ENCODE data around the gene MED12L. TPM values are rescaled to one million over a fixed set of nuclear protein-coding genes. Genes with fewer than 3 reads are reported as not detected.

The MED12L gene
- total RNA-seq, 1 donor from 2014 or later, result 1.3 TPM

- DNase-seq (ENCODE audit: low read depth), result no peak
Measured at GRCh38 chr3:151120409-151120808, 34.9 kb downstream of the MED12L start.

DNA sequence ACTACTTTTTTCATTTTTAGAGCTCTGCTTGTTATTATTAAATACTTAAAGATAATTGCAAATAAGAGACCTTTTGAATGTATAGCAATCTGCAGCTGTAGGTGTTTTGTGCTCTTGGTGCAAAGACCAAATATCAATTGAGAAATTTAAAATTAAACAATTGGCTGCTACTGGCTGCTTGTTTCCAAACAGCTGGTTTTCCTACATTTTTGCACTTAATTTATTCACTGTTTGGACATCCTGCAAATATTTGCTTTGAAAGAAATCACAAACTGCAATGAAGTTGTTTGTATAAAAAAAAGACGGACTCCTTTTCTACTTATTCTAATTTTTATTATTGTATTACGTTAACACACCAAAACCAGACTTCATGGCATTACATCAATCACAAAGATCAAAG lies 35.6 kb downstream of the MED12L start:
- Histone ChIP-seq H3K4me3 (ENCODE audit: low read depth, low read length) (no peak overlapping the region), H3K27me3 (ENCODE audit: control insufficient read depth, insufficient read depth, low read length) (no peaks in the 10 kb centered on the region), H3K36me3 (ENCODE audit: control insufficient read depth, insufficient read depth, low read length) (no peaks in the 10 kb centered on the region)
- TF ChIP-seq, protein P1, sequence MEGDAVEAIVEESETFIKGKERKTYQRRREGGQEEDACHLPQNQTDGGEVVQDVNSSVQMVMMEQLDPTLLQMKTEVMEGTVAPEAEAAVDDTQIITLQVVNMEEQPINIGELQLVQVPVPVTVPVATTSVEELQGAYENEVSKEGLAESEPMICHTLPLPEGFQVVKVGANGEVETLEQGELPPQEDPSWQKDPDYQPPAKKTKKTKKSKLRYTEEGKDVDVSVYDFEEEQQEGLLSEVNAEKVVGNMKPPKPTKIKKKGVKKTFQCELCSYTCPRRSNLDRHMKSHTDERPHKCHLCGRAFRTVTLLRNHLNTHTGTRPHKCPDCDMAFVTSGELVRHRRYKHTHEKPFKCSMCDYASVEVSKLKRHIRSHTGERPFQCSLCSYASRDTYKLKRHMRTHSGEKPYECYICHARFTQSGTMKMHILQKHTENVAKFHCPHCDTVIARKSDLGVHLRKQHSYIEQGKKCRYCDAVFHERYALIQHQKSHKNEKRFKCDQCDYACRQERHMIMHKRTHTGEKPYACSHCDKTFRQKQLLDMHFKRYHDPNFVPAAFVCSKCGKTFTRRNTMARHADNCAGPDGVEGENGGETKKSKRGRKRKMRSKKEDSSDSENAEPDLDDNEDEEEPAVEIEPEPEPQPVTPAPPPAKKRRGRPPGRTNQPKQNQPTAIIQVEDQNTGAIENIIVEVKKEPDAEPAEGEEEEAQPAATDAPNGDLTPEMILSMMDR (IDR thresholded peaks at IDR 0.05; ENCODE audit: insufficient read depth, low read length, poor library complexity, severe bottlenecking), result no peak
- no peak for DNase-seq (ENCODE audit: low read depth)

More at GRCh38 chr3:151120409-151120808, 34.9 kb downstream of the MED12L start:
- Histone ChIP-seq H3K27me3 (ENCODE audit: control insufficient read depth, insufficient read depth, low read length) (no peaks in the 10 kb centered on the region), H3K4me3 (ENCODE audit: low read depth, low read length) (no peak overlapping the region), H3K36me3 (ENCODE audit: control insufficient read depth, insufficient read depth, low read length) (no peaks in the 10 kb centered on the region)
- TF ChIP-seq, protein P1 (IDR thresholded peaks at IDR 0.05; ENCODE audit: insufficient read depth, low read length, poor library complexity, severe bottlenecking), result no peak

GRCh38 chr3:151123827-151124226 lies 38.4 kb downstream of the MED12L start:
- TF ChIP-seq, protein P1 (IDR thresholded peaks at IDR 0.05; ENCODE audit: insufficient read depth, low read length, poor library complexity, severe bottlenecking), result no peak
- no peak for DNase-seq (ENCODE audit: low read depth)
- H3K36me3 ChIP-seq (ENCODE audit: control insufficient read depth, insufficient read depth, low read length), result no peaks in the 10 kb centered on the region
- no peaks in the 10 kb centered on the region for H3K27me3 ChIP-seq (ENCODE audit: control insufficient read depth, insufficient read depth, low read length)
- H3K4me3 ChIP-seq (ENCODE audit: low read depth, low read length), result no peak overlapping the region

DNA sequence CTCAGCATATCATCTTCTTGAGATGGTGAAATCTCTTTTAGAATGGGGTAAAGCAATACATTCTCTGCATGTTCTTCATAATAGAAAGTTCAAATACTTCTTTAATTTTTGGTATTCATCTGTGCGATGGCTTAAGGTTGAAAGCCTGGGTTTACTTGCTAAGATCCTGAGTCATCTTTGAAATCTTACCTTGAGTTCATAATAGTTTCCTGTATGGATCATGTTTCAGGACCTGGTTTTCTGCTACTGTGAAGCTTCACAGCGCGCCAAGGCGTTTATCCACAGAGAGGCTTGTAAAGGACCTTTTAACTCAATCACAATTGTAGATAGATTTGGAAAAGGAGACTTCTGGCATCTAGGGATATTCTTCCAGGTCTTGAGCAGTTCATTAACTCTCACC lies 39.0 kb downstream of the MED12L start:
- TF ChIP-seq, protein P1 (IDR thresholded peaks at IDR 0.05; ENCODE audit: insufficient read depth, low read length, poor library complexity, severe bottlenecking), result no peak
- H3K36me3 ChIP-seq (ENCODE audit: control insufficient read depth, insufficient read depth, low read length), result no peaks in the 10 kb centered on the region
- H3K4me3 ChIP-seq (ENCODE audit: low read depth, low read length), result no peak overlapping the region
- DNase-seq (ENCODE audit: low read depth), result no peak
- H3K27me3 ChIP-seq (ENCODE audit: control insufficient read depth, insufficient read depth, low read length), result no peaks in the 10 kb centered on the region

- TF ChIP-seq, protein P1 (IDR thresholded peaks at IDR 0.05; ENCODE audit: insufficient read depth, low read length, poor library complexity, severe bottlenecking), result no peak
- no peak for DNase-seq (ENCODE audit: low read depth)
- no peaks in the 10 kb centered on the region for H3K27me3 ChIP-seq (ENCODE audit: control insufficient read depth, insufficient read depth, low read length)
- no peak overlapping the region for H3K4me3 ChIP-seq (ENCODE audit: low read depth, low read length)
- H3K36me3 ChIP-seq (ENCODE audit: control insufficient read depth, insufficient read depth, low read length), result no peaks in the 10 kb centered on the region
Measured at GRCh38 chr3:151130428-151130827, 45.0 kb downstream of the MED12L start.

GRCh38 chr3:151133175-151133574 lies 47.7 kb downstream of the MED12L start:
- H3K36me3 ChIP-seq (ENCODE audit: control insufficient read depth, insufficient read depth, low read length), result no peaks in the 10 kb centered on the region
- TF ChIP-seq, protein P1 (IDR thresholded peaks at IDR 0.05; ENCODE audit: insufficient read depth, low read length, poor library complexity, severe bottlenecking), result no peak
- no peak for DNase-seq (ENCODE audit: low read depth)
- no peak overlapping the region for H3K4me3 ChIP-seq (ENCODE audit: low read depth, low read length)
- H3K27me3 ChIP-seq (ENCODE audit: control insufficient read depth, insufficient read depth, low read length), result no peaks in the 10 kb centered on the region

Measured in kidney epithelial cell (primary cell).